Measurements from ENCODE around the gene OSTF1.

The OSTF1 gene

GRCh38 chr9:75085640-75086039 lies 2.7 kb upstream of the OSTF1 start:
- DNase-seq, result no peak

GRCh38 chr9:75086541-75087288 lies 1.6 kb upstream of the OSTF1 start:
- no peak for DNase-seq

- DNase-seq, result no peak
These were observed 958 bp upstream of the OSTF1 start for GRCh38 chr9:75087289-75087823.

GRCh38 chr9:75088646-75089372 lies 495 bp downstream of the OSTF1 start:
- DNase-seq, result peak; percentile 61

GRCh38 chr9:75089373-75089766 lies 1.1 kb downstream of the OSTF1 start:
- DNase-seq, result no peak

GRCh38 chr9:75090579-75090978 lies 2.3 kb downstream of the OSTF1 start:
- no peak for DNase-seq

- no peak for DNase-seq
These were observed 4.5 kb downstream of the OSTF1 start for GRCh38 chr9:75092766-75093165.

GRCh38 chr9:75096796-75097195 lies 8.5 kb downstream of the OSTF1 start:
- no peak for DNase-seq

GRCh38 chr9:75101004-75101588 lies 12.8 kb downstream of the OSTF1 start:
- no peak for DNase-seq

- DNase-seq, result no peak
These were observed 14.0 kb downstream of the OSTF1 start for GRCh38 chr9:75102177-75102790.

GRCh38 chr9:75104607-75105006 lies 16.3 kb downstream of the OSTF1 start:
- DNase-seq, result no peak

GRCh38 chr9:75105019-75105540 lies 16.8 kb downstream of the OSTF1 start:
- no peak for DNase-seq

GRCh38 chr9:75105841-75106240 lies 17.5 kb downstream of the OSTF1 start:
- no peak for DNase-seq

GRCh38 chr9:75106857-75107256 lies 18.5 kb downstream of the OSTF1 start:
- no peak for DNase-seq

GRCh38 chr9:75108571-75108970 lies 20.3 kb downstream of the OSTF1 start:
- DNase-seq, result no peak

- no peak for DNase-seq
These were observed 21.0 kb downstream of the OSTF1 start for GRCh38 chr9:75109210-75109839.

GRCh38 chr9:75111019-75111622 lies 22.8 kb downstream of the OSTF1 start:
- DNase-seq, result no peak

GRCh38 chr9:75112789-75113188 lies 24.5 kb downstream of the OSTF1 start:
- DNase-seq, result no peak

GRCh38 chr9:75116306-75116705 lies 28.0 kb downstream of the OSTF1 start:
- DNase-seq, result no peak

GRCh38 chr9:75117564-75117963 lies 29.2 kb downstream of the OSTF1 start:
- no peak for DNase-seq

- DNase-seq, result no peak
These were observed 32.4 kb downstream of the OSTF1 start for GRCh38 chr9:75120686-75121085.

GRCh38 chr9:75121914-75122558 lies 33.7 kb downstream of the OSTF1 start:
- no peak for DNase-seq

Data from NCI-H774 (cell line).